Stomach (tissue), 4 donors: ENCODE measurements around the gene HPRT1.

Experiments
- CTCF ChIP-seq, 7 experiments: fragments of 450-650 bp in 4 of 7; fragments of 200-600 bp in 3 of 7; sonication (generic) in 3 of 7; IDR thresholded peaks; one replicate each; pipeline ENCODE4 v1.5.1; 2016 to 2019; ENCODE audit warnings: antibody characterized with exemption in 7 of 7, control low read depth in 2 of 7, mild to moderate bottlenecking in 1 of 7
- EP300 ChIP-seq: sonication (generic); formaldehyde crosslinking; IDR thresholded peaks from one replicate; pipeline ENCODE4 v1.6.1; 2017; ENCODE audit warnings: antibody characterized with exemption
- POLR2A ChIP-seq, 4 donors: fragments of 450-650 bp; IDR thresholded peaks; one replicate each; pipeline ENCODE4 v1.6.1; 2016; ENCODE audit warnings: antibody characterized with exemption in 4 of 4, control low read depth in 2 of 4, mild to moderate bottlenecking in 1 of 4, moderate library complexity in 1 of 4
- POLR2AphosphoS5 ChIP-seq, 3 donors: sonication (generic); formaldehyde crosslinking; IDR thresholded peaks; one replicate each; pipeline ENCODE4 v1.6.1; 2016; ENCODE audit warnings: antibody characterized with exemption in 3 of 3

- TF ChIP-seq EP300 (no peak), POLR2A (IDR thresholded peaks at IDR 0.05) (no peak), CTCF (IDR thresholded peaks at IDR 0.05) (no peak), POLR2AphosphoS5 (IDR thresholded peaks at IDR 0.05) (no peak)
Measured at GRCh38 chrX:134543288-134543687, 83.3 kb downstream of the HPRT1 start.
